Measurements from ENCODE around the gene TENM4. TPM values are rescaled to one million over a fixed set of nuclear protein-coding genes. Genes with fewer than 3 reads are reported as not detected.

The TENM4 gene
- total RNA-seq, 2 experiments from 2014 or later: not detected

DNA sequence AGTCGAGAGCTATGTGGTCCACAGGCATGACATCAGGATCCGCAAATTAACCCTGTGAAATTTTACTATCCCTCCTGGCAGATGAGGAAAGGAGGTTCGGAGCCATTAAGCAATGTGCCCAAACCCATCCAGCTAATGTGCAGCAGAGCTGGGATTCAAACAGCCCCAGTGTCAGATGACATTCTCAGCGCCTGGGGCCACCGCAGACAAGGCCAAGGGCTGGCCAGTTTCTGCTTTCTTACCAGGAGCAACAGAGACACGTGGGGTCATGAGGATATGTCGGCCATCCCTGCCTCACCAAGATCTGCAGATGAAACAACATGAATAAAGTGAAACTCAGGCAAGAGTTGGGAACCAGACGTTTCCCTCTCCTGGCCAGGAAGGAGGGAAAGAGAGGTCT is 110.2 kb downstream of the TENM4 start:
- H3K27me3 Mint-ChIP-seq: no peaks in the 10 kb centered on the region
- H3K9me3 Mint-ChIP-seq: no peaks in the 10 kb centered on the region
- ChIA-PET CTCF (no interaction called here), POLR2A (no interaction called here)
- no peaks in the 10 kb centered on the region for H3K36me3 Mint-ChIP-seq (ENCODE audit: low read depth)
- ATAC-seq (no peak), DNase-seq (no peak)
- no peaks in the 10 kb centered on the region for H3K4me1 Mint-ChIP-seq (ENCODE audit: low read depth)
- H3K4me3 Mint-ChIP-seq: no peak overlapping the region
- H3K27ac Mint-ChIP-seq: no peak overlapping the region
- TF ChIP-seq, protein P1, sequence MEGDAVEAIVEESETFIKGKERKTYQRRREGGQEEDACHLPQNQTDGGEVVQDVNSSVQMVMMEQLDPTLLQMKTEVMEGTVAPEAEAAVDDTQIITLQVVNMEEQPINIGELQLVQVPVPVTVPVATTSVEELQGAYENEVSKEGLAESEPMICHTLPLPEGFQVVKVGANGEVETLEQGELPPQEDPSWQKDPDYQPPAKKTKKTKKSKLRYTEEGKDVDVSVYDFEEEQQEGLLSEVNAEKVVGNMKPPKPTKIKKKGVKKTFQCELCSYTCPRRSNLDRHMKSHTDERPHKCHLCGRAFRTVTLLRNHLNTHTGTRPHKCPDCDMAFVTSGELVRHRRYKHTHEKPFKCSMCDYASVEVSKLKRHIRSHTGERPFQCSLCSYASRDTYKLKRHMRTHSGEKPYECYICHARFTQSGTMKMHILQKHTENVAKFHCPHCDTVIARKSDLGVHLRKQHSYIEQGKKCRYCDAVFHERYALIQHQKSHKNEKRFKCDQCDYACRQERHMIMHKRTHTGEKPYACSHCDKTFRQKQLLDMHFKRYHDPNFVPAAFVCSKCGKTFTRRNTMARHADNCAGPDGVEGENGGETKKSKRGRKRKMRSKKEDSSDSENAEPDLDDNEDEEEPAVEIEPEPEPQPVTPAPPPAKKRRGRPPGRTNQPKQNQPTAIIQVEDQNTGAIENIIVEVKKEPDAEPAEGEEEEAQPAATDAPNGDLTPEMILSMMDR (IDR thresholded peaks at IDR 0.05): no peak
- intact Hi-C loops (cut with micrococcal nuclease): no loop called here

DNA sequence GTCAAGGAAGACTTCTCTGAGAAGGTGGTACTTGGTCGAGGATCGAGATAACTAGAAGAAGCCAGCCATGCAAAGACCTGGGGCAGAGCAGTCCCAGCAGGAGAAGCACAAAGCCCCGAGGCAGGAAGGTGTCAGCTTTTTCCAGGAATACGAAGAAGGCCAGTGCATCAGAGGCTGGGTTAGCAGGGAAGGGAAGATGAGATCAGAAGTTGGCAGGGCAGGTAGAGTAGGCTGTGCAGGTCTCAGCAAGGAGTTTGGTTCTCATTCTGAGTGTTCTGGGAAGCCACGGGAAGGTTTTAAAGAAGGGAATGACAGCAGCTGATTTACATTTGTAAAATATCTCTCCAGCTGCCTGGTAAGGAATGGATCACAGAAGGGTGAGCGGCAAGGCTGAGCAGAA is 111.3 kb downstream of the TENM4 start:
- POLR2A ChIA-PET: no interaction called here
- ATAC-seq (no peak), DNase-seq (no peak)
- intact Hi-C loops (cut with micrococcal nuclease): no loop called here
- TF ChIP-seq, protein P1 (IDR thresholded peaks at IDR 0.05): no peak
- Mint-ChIP-seq H3K27me3 (no peaks in the 10 kb centered on the region), H3K4me1 (ENCODE audit: low read depth) (no peaks in the 10 kb centered on the region), H3K27ac (no peak overlapping the region), H3K36me3 (ENCODE audit: low read depth) (no peaks in the 10 kb centered on the region), H3K4me3 (no peak overlapping the region), H3K9me3 (no peaks in the 10 kb centered on the region)
- CTCF ChIA-PET: no interaction called here

DNA sequence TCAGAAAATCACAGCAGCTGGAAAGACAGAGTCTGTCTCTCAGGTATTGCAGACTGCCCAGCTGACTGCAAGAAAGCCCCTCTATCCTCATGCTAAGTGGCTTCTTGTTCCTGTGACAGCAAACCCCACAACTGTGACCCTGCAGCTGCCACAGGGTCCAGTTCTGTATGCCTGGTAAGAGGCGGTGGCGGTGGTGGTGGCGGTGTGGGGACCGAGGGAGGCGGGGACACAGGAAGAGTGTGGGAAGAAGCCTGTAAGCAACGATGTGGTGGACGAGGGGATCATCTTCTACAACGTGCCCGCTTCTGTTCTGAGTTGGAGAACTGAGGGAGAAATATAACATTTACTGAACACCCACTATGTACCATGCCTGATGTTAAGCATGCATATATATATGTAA is 112.4 kb downstream of the TENM4 start:
- peaks cover 1% of the 10 kb centered on the region for H3K27me3 Mint-ChIP-seq
- ATAC-seq (no peak), DNase-seq (no peak)
- no peak overlapping the region for H3K4me3 Mint-ChIP-seq
- ChIA-PET POLR2A (no interaction called here), CTCF (interaction anchor here (0.6 kb wide), 2 partner anchors 11 to 673 kb away, joined by 3 to 4 read pairs; no protein-coding TSS in a partner anchor)
- H3K4me1 Mint-ChIP-seq (ENCODE audit: low read depth): no peaks in the 10 kb centered on the region
- H3K9me3 Mint-ChIP-seq: no peaks in the 10 kb centered on the region
- intact Hi-C loops (cut with micrococcal nuclease): no loop called here
- H3K27ac Mint-ChIP-seq: no peak overlapping the region
- TF ChIP-seq, protein P1 (IDR thresholded peaks at IDR 0.05): no peak
- no peaks in the 10 kb centered on the region for H3K36me3 Mint-ChIP-seq (ENCODE audit: low read depth)

DNA sequence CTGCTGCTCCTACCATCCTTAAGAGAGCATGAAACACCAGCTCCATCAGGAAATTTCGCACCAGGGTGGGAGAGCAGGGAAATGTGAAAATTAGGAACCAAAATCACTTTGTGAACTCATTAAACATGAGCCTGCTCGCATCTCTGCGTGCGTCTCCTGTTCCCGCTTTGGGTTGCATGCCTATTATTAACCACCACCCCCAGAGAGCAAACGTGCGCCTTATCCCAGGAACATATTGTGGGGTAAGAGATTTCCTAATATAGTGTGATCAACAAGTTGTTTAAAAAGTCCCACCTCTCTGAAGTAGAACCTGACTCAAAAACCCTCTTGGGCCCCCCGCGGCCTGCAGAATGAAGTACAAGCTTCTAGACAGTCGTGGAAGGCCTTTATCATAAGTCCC is 115.0 kb downstream of the TENM4 start:
- Mint-ChIP-seq H3K4me3 (no peak overlapping the region), H3K4me1 (ENCODE audit: low read depth) (no peaks in the 10 kb centered on the region), H3K27ac (no peak overlapping the region), H3K9me3 (no peaks in the 10 kb centered on the region), H3K36me3 (ENCODE audit: low read depth) (no peaks in the 10 kb centered on the region), H3K27me3 (peaks cover 1% of the 10 kb centered on the region)
- POLR2A ChIA-PET: no interaction called here
- intact Hi-C loops (cut with micrococcal nuclease): no loop called here
- CTCF ChIA-PET: no interaction called here
- ATAC-seq (no peak), DNase-seq (no peak)
- TF ChIP-seq, protein P1 (IDR thresholded peaks at IDR 0.05): no peak

DNA sequence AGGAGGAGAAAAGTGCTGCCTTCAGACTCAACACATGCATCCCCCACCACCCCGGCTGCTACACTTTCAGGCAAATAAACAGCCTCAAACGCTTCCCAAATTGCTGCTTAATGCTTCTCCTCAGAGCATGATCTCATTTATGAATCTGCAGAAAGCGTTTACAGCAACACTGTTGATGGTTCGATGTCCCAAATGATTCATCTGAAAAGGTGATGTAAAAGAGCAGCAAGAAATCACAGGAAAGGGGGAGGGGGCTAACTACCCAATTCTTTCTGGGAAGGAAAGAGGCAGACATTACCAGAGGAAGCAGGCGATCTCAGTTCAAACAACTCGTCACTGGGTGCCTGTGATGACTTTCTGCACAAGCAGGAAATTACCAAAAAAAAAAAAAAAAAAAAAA is 119.6 kb downstream of the TENM4 start:
- no peak for ATAC-seq

More for the DNA sequence above, 119.6 kb downstream of the TENM4 start:
- TF ChIP-seq, protein P1 (IDR thresholded peaks at IDR 0.05): no peak
- Mint-ChIP-seq H3K36me3 (ENCODE audit: low read depth) (no peaks in the 10 kb centered on the region), H3K27me3 (peaks cover 1% of the 10 kb centered on the region), H3K4me3 (no peak overlapping the region), H3K4me1 (ENCODE audit: low read depth) (no peaks in the 10 kb centered on the region), H3K27ac (no peak overlapping the region), H3K9me3 (peaks cover 1% of the 10 kb centered on the region)
- intact Hi-C loops (cut with micrococcal nuclease): no loop called here
- DNase-seq: no peak
- POLR2A ChIA-PET: no interaction called here
- CTCF ChIA-PET: no interaction called here

All from activated CD8-positive, alpha-beta T cell treated with anti-CD3 and anti-CD28 coated beads for 36 hours (primary cell).